C4-2B (cell line): ENCODE data around the gene ARID5B.

Experiments
- CTCF ChIP-seq: fragments of 450-650 bp; conservative IDR thresholded peaks from 2 replicates; pipeline ENCODE4 v1.5.1; 2017; ENCODE audit warnings: mild to moderate bottlenecking
- ZFX ChIP-seq: fragments of 450-650 bp; IDR thresholded peaks from 2 replicates; pipeline ENCODE4 v1.6.1; 2017

- no peak for TF ChIP-seq CTCF
- no peak for TF ChIP-seq ZFX
Observed at GRCh38 chr10:61935077-61935476, 33.6 kb downstream of the ARID5B start.
